Gastroesophageal sphincter (tissue), 3 donors: Measurements from ENCODE around the gene RILP.

Experiments used
- CTCF ChIP-seq, 4 experiments: fragments of 200-600 bp in 2 of 4; fragments of 450-650 bp in 2 of 4; sonication (generic) in 1 of 4; IDR thresholded peaks; one replicate each; pipeline ENCODE4 v1.5.1; 2017 to 2019; ENCODE audit warnings: antibody characterized with exemption in 4 of 4, mild to moderate bottlenecking in 2 of 4, moderate library complexity in 2 of 4
- EP300 ChIP-seq: sonication (generic); formaldehyde crosslinking; IDR thresholded peaks from one replicate; pipeline ENCODE4 v1.6.1; 2017; ENCODE audit warnings: antibody characterized with exemption, mild to moderate bottlenecking

GRCh38 chr17:1639549-1640180 is 10.0 kb downstream of the RILP start:
- TF ChIP-seq EP300 (no peak), CTCF (IDR thresholded peaks at IDR 0.05) (no peak)
